ENCODE data around the gene CTPS1.

DNA sequence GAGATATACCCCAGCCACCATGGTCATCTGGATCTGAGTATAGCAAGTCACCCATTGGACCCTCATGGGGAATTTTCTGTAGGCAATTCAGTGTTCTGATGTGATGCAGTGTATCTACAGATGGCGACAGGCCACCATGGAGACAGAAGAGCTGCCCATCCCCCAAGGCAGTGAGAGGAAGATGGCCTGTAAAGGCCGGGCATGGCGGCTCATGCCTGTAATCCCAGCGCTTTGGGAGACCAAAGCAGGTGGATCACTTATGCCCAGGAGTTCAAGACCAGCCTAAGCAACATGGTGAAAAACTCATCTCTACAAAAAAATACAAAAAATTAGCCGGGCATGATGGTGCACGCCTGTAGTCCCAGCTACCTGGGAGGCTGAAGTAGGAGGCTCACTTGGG, 41.1 kb upstream of the CTPS1 start:
- TF ChIP-seq, protein P1, sequence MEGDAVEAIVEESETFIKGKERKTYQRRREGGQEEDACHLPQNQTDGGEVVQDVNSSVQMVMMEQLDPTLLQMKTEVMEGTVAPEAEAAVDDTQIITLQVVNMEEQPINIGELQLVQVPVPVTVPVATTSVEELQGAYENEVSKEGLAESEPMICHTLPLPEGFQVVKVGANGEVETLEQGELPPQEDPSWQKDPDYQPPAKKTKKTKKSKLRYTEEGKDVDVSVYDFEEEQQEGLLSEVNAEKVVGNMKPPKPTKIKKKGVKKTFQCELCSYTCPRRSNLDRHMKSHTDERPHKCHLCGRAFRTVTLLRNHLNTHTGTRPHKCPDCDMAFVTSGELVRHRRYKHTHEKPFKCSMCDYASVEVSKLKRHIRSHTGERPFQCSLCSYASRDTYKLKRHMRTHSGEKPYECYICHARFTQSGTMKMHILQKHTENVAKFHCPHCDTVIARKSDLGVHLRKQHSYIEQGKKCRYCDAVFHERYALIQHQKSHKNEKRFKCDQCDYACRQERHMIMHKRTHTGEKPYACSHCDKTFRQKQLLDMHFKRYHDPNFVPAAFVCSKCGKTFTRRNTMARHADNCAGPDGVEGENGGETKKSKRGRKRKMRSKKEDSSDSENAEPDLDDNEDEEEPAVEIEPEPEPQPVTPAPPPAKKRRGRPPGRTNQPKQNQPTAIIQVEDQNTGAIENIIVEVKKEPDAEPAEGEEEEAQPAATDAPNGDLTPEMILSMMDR (IDR thresholded peaks at IDR 0.05; ENCODE audit: poor library complexity, severe bottlenecking): no peak
- no peak for TF ChIP-seq MXI1 (conservative IDR thresholded peaks at IDR 0.05; ENCODE audit: poor library complexity, severe bottlenecking)
- no peak for TF ChIP-seq POLR2AphosphoS5 (IDR thresholded peaks at IDR 0.05)
- TF ChIP-seq EP300 (conservative IDR thresholded peaks at IDR 0.05; ENCODE audit: poor library complexity, severe bottlenecking): no peak
- no peak for TF ChIP-seq EZH2 (IDR thresholded peaks at IDR 0.05; ENCODE audit: borderline replicate concordance, insufficient read depth, low read length, poor library complexity, severe bottlenecking)
- TF ChIP-seq TAF1 (IDR thresholded peaks at IDR 0.05; ENCODE audit: low read depth): no peak
- TF ChIP-seq RAD21 (conservative IDR thresholded peaks at IDR 0.05): no peak
